Cardiac fibroblast (primary cell): ENCODE results near the gene ACVR2B.

Experiments used
- DNase-seq, 2 donors: peaks; one replicate each; pipeline versions ENCODE4 v3.0.0 to v3.0.0-alpha.2; 2010; ENCODE audit warnings: low read depth in 2 of 2
- H3K4me3 ChIP-seq, 2 donors: replicated peaks in 1 of 2; 1 replicate in 1 of 2; 2 replicates in 1 of 2; pipeline ENCODE4 v1.5.1; 2011; ENCODE audit warnings: low read depth in 2 of 2, low read length in 2 of 2, mild to moderate bottlenecking in 2 of 2, moderate library complexity in 1 of 2
- TF ChIP-seq, protein P1 (sequence below): IDR thresholded peaks from one replicate; pipeline ENCODE4 v1.5.1; 2011; ENCODE audit warnings: low read depth, mild to moderate bottlenecking, low read length, inconsistent platforms

The ACVR2B gene

GRCh38 chr3:38446085-38446686 is 7.5 kb upstream of the ACVR2B start:
- no peak overlapping the region for H3K4me3 ChIP-seq
- TF ChIP-seq, protein P1, sequence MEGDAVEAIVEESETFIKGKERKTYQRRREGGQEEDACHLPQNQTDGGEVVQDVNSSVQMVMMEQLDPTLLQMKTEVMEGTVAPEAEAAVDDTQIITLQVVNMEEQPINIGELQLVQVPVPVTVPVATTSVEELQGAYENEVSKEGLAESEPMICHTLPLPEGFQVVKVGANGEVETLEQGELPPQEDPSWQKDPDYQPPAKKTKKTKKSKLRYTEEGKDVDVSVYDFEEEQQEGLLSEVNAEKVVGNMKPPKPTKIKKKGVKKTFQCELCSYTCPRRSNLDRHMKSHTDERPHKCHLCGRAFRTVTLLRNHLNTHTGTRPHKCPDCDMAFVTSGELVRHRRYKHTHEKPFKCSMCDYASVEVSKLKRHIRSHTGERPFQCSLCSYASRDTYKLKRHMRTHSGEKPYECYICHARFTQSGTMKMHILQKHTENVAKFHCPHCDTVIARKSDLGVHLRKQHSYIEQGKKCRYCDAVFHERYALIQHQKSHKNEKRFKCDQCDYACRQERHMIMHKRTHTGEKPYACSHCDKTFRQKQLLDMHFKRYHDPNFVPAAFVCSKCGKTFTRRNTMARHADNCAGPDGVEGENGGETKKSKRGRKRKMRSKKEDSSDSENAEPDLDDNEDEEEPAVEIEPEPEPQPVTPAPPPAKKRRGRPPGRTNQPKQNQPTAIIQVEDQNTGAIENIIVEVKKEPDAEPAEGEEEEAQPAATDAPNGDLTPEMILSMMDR: no peak
- DNase-seq: no peak

DNA sequence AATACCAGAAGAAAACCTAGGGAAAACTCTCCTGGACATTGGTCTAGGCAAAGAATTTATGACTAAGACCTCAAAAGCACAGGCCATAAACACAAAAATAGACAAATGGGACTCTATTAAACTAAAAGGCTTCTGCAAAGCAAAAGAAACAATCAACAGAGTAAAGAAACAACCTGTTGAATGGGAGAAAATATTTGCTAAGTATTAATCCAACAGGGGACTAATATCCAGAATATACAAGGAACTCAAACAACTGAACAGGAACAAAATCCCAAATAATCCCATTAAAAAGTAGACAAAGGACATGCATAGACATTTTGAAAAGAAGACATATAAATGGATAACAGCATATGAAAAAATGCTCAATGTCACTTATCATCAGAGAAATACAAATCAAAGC is 6.9 kb upstream of the ACVR2B start:
- no peak overlapping the region for H3K4me3 ChIP-seq
- TF ChIP-seq, protein P1: no peak

DNA sequence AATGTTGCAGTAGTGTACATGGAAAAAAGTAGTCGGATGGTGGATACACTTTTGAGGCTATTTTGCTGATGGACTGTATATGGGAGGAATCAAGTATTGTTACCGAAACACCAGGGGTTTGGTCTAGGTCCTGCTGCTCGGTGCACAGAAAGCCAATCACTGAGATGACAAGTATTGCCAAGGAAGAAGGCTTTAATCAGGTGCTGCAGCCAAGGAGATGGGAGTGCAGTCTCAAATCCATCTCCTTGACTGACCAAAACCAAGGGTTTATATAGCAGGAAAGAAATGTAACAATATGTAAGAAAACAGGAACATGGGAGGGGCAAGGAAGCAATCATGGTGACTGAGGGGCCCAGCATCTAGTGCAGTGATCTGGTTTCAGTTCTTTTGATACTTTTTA is 2.8 kb upstream of the ACVR2B start:
- DNase-seq: no peak
- TF ChIP-seq, protein P1: no peak
- H3K4me3 ChIP-seq: no peak overlapping the region

More for the DNA sequence above, 6.9 kb upstream of the ACVR2B start:
- DNase-seq: no peak

DNA sequence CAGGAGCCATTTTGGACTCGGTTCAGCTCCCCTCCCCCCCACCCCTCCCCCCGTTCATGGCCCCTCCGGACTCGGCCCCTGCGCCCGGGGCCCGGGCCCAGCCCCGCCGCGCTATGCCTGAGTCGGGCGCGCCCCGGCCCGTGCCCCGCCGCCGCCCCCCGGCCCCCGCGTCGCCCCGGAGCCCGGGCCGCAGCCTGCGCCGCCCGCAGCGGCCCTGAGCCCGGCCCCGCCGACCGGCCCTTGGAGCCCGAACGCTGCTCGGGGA is 155 bp downstream of the ACVR2B start:
- peak overlapping the region; percentile 66 to 82 for H3K4me3 ChIP-seq
- no peak for DNase-seq
- TF ChIP-seq, protein P1: no peak

GRCh38 chr3:38454178-38454883 is 641 bp downstream of the ACVR2B start:
- DNase-seq: peak in 1 of 2 donors; percentile 16
- TF ChIP-seq, protein P1: no peak

GRCh38 chr3:38454884-38455638 is 1.4 kb downstream of the ACVR2B start:
- TF ChIP-seq, protein P1: no peak
- DNase-seq: peak; percentile 32 to 49
- H3K4me3 ChIP-seq: peak overlapping the region; percentile 66 to 82

More at GRCh38 chr3:38454178-38454883, 641 bp downstream of the ACVR2B start:
- peak overlapping the region; percentile 66 to 82 for H3K4me3 ChIP-seq
